H7 (cell line): ENCODE data around the gene LRRC61. TPM values are rescaled to one million over a fixed set of nuclear protein-coding genes. Genes with fewer than 3 reads are reported as not detected.

Experiments used
- DNase-seq: peaks from one replicate; pipeline ENCODE4 v3.0.0; 2012
- H3K27me3 ChIP-seq: 2 replicates; pipeline ENCODE4 v1.6.0; 2011; ENCODE audit warnings: mild to moderate bottlenecking, low read length; ENCODE audit not compliant: control insufficient read depth, insufficient read depth
- H3K36me3 ChIP-seq: replicated peaks from 2 replicates; pipeline ENCODE4 v1.5.1; 2011; ENCODE audit warnings: low read length; ENCODE audit not compliant: control insufficient read depth, insufficient read depth
- H3K4me3 ChIP-seq: 2 replicates; pipeline ENCODE4 v1.5.1; 2011; ENCODE audit warnings: low read depth, mild to moderate bottlenecking, control low read depth, low read length, moderate library complexity; ENCODE audit not compliant: insufficient read depth
- total RNA-seq: library from RNA; depleted of rRNA; stranded (reverse); fragments of >200 nt; shearing (Covaris generic); gene quantifications from 2 replicates; pipeline ENCODE4 v1.2.3, GENCODE V29; 2014

The LRRC61 gene
- total RNA-seq, 1 experiment from 2014 or later: 39.4 TPM

GRCh38 chr7:150361807-150362621, 38.9 kb downstream of the LRRC61 start:
- peak; percentile 24 for DNase-seq
- Histone ChIP-seq H3K27me3 (no peaks in the 10 kb centered on the region), H3K36me3 (no peaks in the 10 kb centered on the region), H3K4me3 (no peak overlapping the region)

GRCh38 chr7:150363370-150363769, 40.2 kb downstream of the LRRC61 start:
- H3K36me3 ChIP-seq: no peaks in the 10 kb centered on the region
- DNase-seq: no peak
- H3K4me3 ChIP-seq: no peak overlapping the region
- no peaks in the 10 kb centered on the region for H3K27me3 ChIP-seq

- Histone ChIP-seq H3K36me3 (no peaks in the 10 kb centered on the region), H3K4me3 (no peak overlapping the region), H3K27me3 (no peaks in the 10 kb centered on the region)
- DNase-seq: no peak
Measured at GRCh38 chr7:150363872-150364271, 40.7 kb downstream of the LRRC61 start.

GRCh38 chr7:150365194-150365593, 42.0 kb downstream of the LRRC61 start:
- no peak for DNase-seq
- H3K27me3 ChIP-seq: no peaks in the 10 kb centered on the region
- no peak overlapping the region for H3K4me3 ChIP-seq
- peaks cover 1% of the 10 kb centered on the region for H3K36me3 ChIP-seq

GRCh38 chr7:150365673-150366398, 42.7 kb downstream of the LRRC61 start:
- Histone ChIP-seq H3K4me3 (no peak overlapping the region), H3K27me3 (no peaks in the 10 kb centered on the region), H3K36me3 (peaks cover 7% of the 10 kb centered on the region)
- DNase-seq: peak; percentile 34

GRCh38 chr7:150367677-150368095, 44.5 kb downstream of the LRRC61 start:
- Histone ChIP-seq H3K27me3 (no peaks in the 10 kb centered on the region), H3K36me3 (peaks cover 9% of the 10 kb centered on the region), H3K4me3 (peak overlapping the region; percentile 94)
- no peak for DNase-seq

GRCh38 chr7:150368096-150368883, 45.1 kb downstream of the LRRC61 start, which contains the start of gene REPIN1:
REPIN1 (plus strand) TSS chr7:150368822; CDS start chr7:150369712, 890 bp downstream.
- Histone ChIP-seq H3K4me3 (peak within 1 kb of the TSS; percentile 94), H3K36me3 (peaks cover 12% of the 10 kb centered on the region), H3K27me3 (no peaks in the 10 kb centered on the region)
- DNase-seq: peak; percentile 94

- Histone ChIP-seq H3K36me3 (peaks cover 12% of the 10 kb centered on the region), H3K4me3 (peak overlapping the region; percentile 94)
Measured at GRCh38 chr7:150368884-150369747, 46.0 kb downstream of the LRRC61 start.

GRCh38 chr7:150369748-150370501, 46.8 kb downstream of the LRRC61 start:
- peaks cover 14% of the 10 kb centered on the region for H3K36me3 ChIP-seq
- H3K27me3 ChIP-seq: no peaks in the 10 kb centered on the region
- H3K4me3 ChIP-seq: peak overlapping the region; percentile 94
- DNase-seq: peak; percentile 41

More at GRCh38 chr7:150368884-150369747, 46.0 kb downstream of the LRRC61 start:
- DNase-seq: peak; percentile 93
- no peaks in the 10 kb centered on the region for H3K27me3 ChIP-seq

- Histone ChIP-seq H3K4me3 (no peak overlapping the region), H3K27me3 (no peaks in the 10 kb centered on the region), H3K36me3 (peaks cover 14% of the 10 kb centered on the region)
- DNase-seq: no peak
Measured at GRCh38 chr7:150370612-150371071, 47.5 kb downstream of the LRRC61 start.

- DNase-seq: peak; percentile 46
- Histone ChIP-seq H3K36me3 (peaks cover 14% of the 10 kb centered on the region), H3K4me3 (no peak overlapping the region), H3K27me3 (no peaks in the 10 kb centered on the region)
Measured at GRCh38 chr7:150371131-150371995, 48.2 kb downstream of the LRRC61 start.

- Histone ChIP-seq H3K4me3 (no peak overlapping the region), H3K36me3 (peaks cover 14% of the 10 kb centered on the region), H3K27me3 (no peaks in the 10 kb centered on the region)
- no peak for DNase-seq
Measured at GRCh38 chr7:150371996-150372270, 48.8 kb downstream of the LRRC61 start.
